Measurements from ENCODE around the gene CCN2. TPM values are rescaled to one million over a fixed set of nuclear protein-coding genes. Genes with fewer than 3 reads are reported as not detected.
"Not testable (repeated sequence)": the region's sequence is repeated elsewhere in the genome, so short reads cannot be mapped to it uniquely, and the experiment has no call there.

Gene CCN2
- total RNA-seq, 5 donors from 2014 or later (not counting 1 experiment from before 2014, with no cell fraction given), result 0.49 to 1.3 (median 1.2) TPM; not detected in 2

- H3K4me1 ChIP-seq (ENCODE audit: control insufficient read depth in 1 of 2, extremely low read depth in 1 of 2, insufficient read depth in 2 of 2, low read length in 2 of 2); H3K27me3 ChIP-seq (replicated peaks in 1 of 2; ENCODE audit: control insufficient read depth in 2 of 2, extremely low read depth in 1 of 2, insufficient read depth in 2 of 2, low read length in 1 of 2); H3K4me3 Mint-ChIP-seq; H3K27ac ChIP-seq (ENCODE audit: low read length); H3K9me3 Mint-ChIP-seq; ATAC-seq (replicated peaks in 1 of 4); H3K27ac Mint-ChIP-seq; H3K36me3 ChIP-seq (ENCODE audit: control insufficient read depth in 2 of 2, extremely low read depth in 1 of 2, insufficient read depth in 1 of 2, low read length in 1 of 2); CTCF ChIA-PET; H3K36me3 Mint-ChIP-seq; DNase-seq; H3K9me3 ChIP-seq; H3K4me1 Mint-ChIP-seq; H3K4me3 ChIP-seq (ENCODE audit: control insufficient read depth in 1 of 2, extremely low read depth in 1 of 2, low read length in 1 of 2); POLR2A ChIA-PET: not testable (repeated sequence)
- 64% methylated on average over 2 of the region's 12 CpGs for WGBS (ENCODE audit: insufficient coverage)
- peaks cover 15 to 26% of the 10 kb centered on the region in 2 donors for H3K27me3 Mint-ChIP-seq
These were observed 47.4 kb downstream of the CCN2 start for GRCh38 chr6:131903734-131904133.

- H3K4me1 ChIP-seq (ENCODE audit: control insufficient read depth in 1 of 2, extremely low read depth in 1 of 2, insufficient read depth in 2 of 2, low read length in 2 of 2); H3K4me1 Mint-ChIP-seq; H3K27ac Mint-ChIP-seq; ATAC-seq (replicated peaks in 1 of 4); DNase-seq; CTCF ChIA-PET; POLR2A ChIA-PET; H3K4me3 Mint-ChIP-seq; H3K9me3 Mint-ChIP-seq; H3K4me3 ChIP-seq (ENCODE audit: control insufficient read depth in 1 of 2, extremely low read depth in 1 of 2, low read length in 1 of 2); H3K36me3 ChIP-seq (ENCODE audit: control insufficient read depth in 2 of 2, extremely low read depth in 1 of 2, insufficient read depth in 1 of 2, low read length in 1 of 2); H3K9me3 ChIP-seq; H3K36me3 Mint-ChIP-seq; H3K27ac ChIP-seq (ENCODE audit: low read length); H3K27me3 ChIP-seq (replicated peaks in 1 of 2; ENCODE audit: control insufficient read depth in 2 of 2, extremely low read depth in 1 of 2, insufficient read depth in 2 of 2, low read length in 1 of 2): not testable (repeated sequence)
- 100% methylated on average over 3 of the region's 5 CpGs for WGBS (ENCODE audit: insufficient coverage)
- H3K27me3 Mint-ChIP-seq, result peaks cover 15 to 17% of the 10 kb centered on the region in 2 donors
These were observed 49.8 kb downstream of the CCN2 start for GRCh38 chr6:131901326-131901873.

- H3K4me1 ChIP-seq (ENCODE audit: control insufficient read depth in 1 of 2, extremely low read depth in 1 of 2, insufficient read depth in 2 of 2, low read length in 2 of 2), result no peaks in the 10 kb centered on the region
- peaks cover 6 to 9% (median 9%) of the 10 kb centered on the region in 3 donors for H3K9me3 Mint-ChIP-seq
- DNase-seq (no peak), ATAC-seq (replicated peaks in 1 of 4) (no peak)
- ChIA-PET POLR2A (no interaction called here), CTCF (interaction anchor here (0.6 to 0.7 kb wide), 3 partner anchors 12 to 923 kb away, joined by 3 to 6 read pairs (median 3); no protein-coding TSS in a partner anchor)
- H3K36me3 Mint-ChIP-seq, result no peaks in the 10 kb centered on the region
- H3K4me3 Mint-ChIP-seq, result no peak overlapping the region
- peaks cover 16 to 17% of the 10 kb centered on the region in 2 donors for H3K27me3 Mint-ChIP-seq
- peaks cover 0 to 2% of the 10 kb centered on the region in 2 experiments for H3K27me3 ChIP-seq (replicated peaks in 1 of 2; ENCODE audit: control insufficient read depth in 2 of 2, extremely low read depth in 1 of 2, insufficient read depth in 2 of 2, low read length in 1 of 2)
- H3K27ac Mint-ChIP-seq, result no peak overlapping the region
- no peaks in the 10 kb centered on the region for H3K9me3 ChIP-seq
- H3K4me3 ChIP-seq (ENCODE audit: control insufficient read depth in 1 of 2, extremely low read depth in 1 of 2, low read length in 1 of 2), result no peak overlapping the region
- H3K36me3 ChIP-seq (ENCODE audit: control insufficient read depth in 2 of 2, extremely low read depth in 1 of 2, insufficient read depth in 1 of 2, low read length in 1 of 2), result no peaks in the 10 kb centered on the region
- H3K4me1 Mint-ChIP-seq, result no peaks in the 10 kb centered on the region
- no peak overlapping the region for H3K27ac ChIP-seq (ENCODE audit: low read length)
These were observed 50.9 kb downstream of the CCN2 start for GRCh38 chr6:131900231-131900630.

GRCh38 chr6:131898718-131899117 is 52.5 kb downstream of the CCN2 start:
- Mint-ChIP-seq H3K27me3 (peaks cover 16 to 26% of the 10 kb centered on the region in 2 donors), H3K4me1 (no peaks in the 10 kb centered on the region), H3K9me3 (peaks cover 6 to 9% (median 9%) of the 10 kb centered on the region in 3 donors), H3K27ac (no peak overlapping the region), H3K36me3 (no peaks in the 10 kb centered on the region), H3K4me3 (no peak overlapping the region)
- Histone ChIP-seq H3K27me3 (replicated peaks in 1 of 2; ENCODE audit: control insufficient read depth in 2 of 2, extremely low read depth in 1 of 2, insufficient read depth in 2 of 2, low read length in 1 of 2) (peaks cover 2 to 9% of the 10 kb centered on the region in 2 experiments), H3K9me3 (no peaks in the 10 kb centered on the region), H3K4me3 (ENCODE audit: control insufficient read depth in 1 of 2, extremely low read depth in 1 of 2, low read length in 1 of 2) (no peak overlapping the region), H3K4me1 (ENCODE audit: control insufficient read depth in 1 of 2, extremely low read depth in 1 of 2, insufficient read depth in 2 of 2, low read length in 2 of 2) (no peaks in the 10 kb centered on the region), H3K27ac (ENCODE audit: low read length) (no peak overlapping the region), H3K36me3 (ENCODE audit: control insufficient read depth in 2 of 2, extremely low read depth in 1 of 2, insufficient read depth in 1 of 2, low read length in 1 of 2) (no peaks in the 10 kb centered on the region)
- DNase-seq (no peak), ATAC-seq (replicated peaks in 1 of 4) (no peak)
- POLR2A ChIA-PET, result no interaction called here
- WGBS (ENCODE audit: insufficient coverage), result no CpG with 5 or more reads among the region's 1 CpG
- CTCF ChIA-PET, result no interaction called here

Other genes with a start within 250 kb of the CCN2 start
- not detected for gene OR2A4, start 250.0 kb downstream of the CCN2 start, total RNA-seq
- not detected for gene CTAGE9, start 240.4 kb downstream of the CCN2 start, total RNA-seq
- gene ENPP1, start 143.4 kb downstream of the CCN2 start, total RNA-seq, result under 1 TPM; 0.15 to 0.47 (median 0.35) TPM

Data from T-cell (primary cell).